ENCODE measurements around the gene MYLK.
"Not testable (repeated sequence)": the region's sequence is repeated elsewhere in the genome, so short reads cannot be mapped to it uniquely, and the experiment has no call there.

Gene MYLK

DNA sequence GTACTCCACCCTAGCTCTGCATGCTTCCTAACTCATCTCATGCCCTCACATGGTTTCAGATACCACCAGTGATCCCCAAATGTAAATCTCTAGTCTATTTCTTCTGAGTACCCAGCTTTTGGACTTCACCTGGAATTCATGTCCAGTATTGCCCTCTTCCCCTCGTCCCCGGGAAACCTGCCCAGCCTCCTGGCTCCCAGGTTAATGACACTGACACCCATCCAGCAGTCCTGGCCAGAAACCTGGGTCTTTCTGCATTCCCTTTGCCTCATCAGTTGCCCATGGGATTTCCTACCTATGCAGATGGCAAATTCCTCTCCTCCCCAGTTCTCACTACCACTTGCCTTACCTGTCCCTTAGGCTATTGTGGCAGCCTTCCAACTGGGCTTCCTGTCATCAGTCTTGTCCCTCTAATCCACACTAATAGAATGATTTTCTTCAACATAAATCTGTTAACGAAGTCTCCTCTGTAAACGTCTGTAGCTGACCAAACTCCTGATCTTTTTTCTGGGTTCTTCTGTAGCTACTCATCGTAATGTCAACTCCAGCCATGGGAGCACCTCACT lies 15.3 kb upstream of the MYLK start:
- H3K9ac ChIP-seq (ENCODE audit: low read depth, low read length) = no peak overlapping the region
- H3K27ac ChIP-seq (ENCODE audit: low read length) = no peak overlapping the region
- H3K9me3 ChIP-seq (ENCODE audit: insufficient read depth, low read depth, low read length) = no peaks in the 10 kb centered on the region
- no peaks in the 10 kb centered on the region for H3K4me1 ChIP-seq (ENCODE audit: insufficient read depth, low read length)
- no peaks in the 10 kb centered on the region for H3K27me3 ChIP-seq (ENCODE audit: insufficient read depth, low read length)
- H3K36me3 ChIP-seq (ENCODE audit: insufficient read depth, low read depth, low read length) = no peaks in the 10 kb centered on the region
- H3K4me3 ChIP-seq (ENCODE audit: low read length) = no peak overlapping the region

- H3K27ac ChIP-seq (ENCODE audit: low read length) = no peak overlapping the region
- no peak overlapping the region for H3K4me3 ChIP-seq (ENCODE audit: low read length)
- no peaks in the 10 kb centered on the region for H3K27me3 ChIP-seq (ENCODE audit: insufficient read depth, low read length)
- H3K9ac ChIP-seq (ENCODE audit: low read depth, low read length) = no peak overlapping the region
- H3K4me1 ChIP-seq (ENCODE audit: insufficient read depth, low read length) = no peaks in the 10 kb centered on the region
- no peaks in the 10 kb centered on the region for H3K36me3 ChIP-seq (ENCODE audit: insufficient read depth, low read depth, low read length)
- peaks cover 25% of the 10 kb centered on the region for H3K9me3 ChIP-seq (ENCODE audit: insufficient read depth, low read depth, low read length)
These were observed 8.9 kb upstream of the MYLK start for GRCh38 chr3:123893012-123893411.

DNA sequence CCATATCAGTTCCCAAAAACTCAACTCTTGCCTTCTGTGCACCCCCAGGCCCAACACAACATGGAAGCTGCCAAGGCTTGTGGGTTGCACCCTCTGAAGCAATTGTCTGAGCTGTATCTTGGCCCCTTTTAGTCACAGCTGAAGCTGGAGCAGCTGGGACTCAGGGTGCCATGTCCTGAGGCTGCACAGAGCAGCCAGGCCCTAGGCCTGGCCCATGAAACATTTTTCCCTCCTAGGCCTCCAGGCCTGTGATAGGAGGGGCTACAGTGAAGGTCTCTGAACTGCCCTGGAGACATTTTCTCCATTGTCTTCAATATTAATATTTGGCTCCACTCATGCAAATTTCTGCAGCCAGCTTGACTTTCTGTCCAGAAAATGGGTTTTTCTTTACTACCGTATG lies 8.1 kb upstream of the MYLK start:
- H3K4me1 ChIP-seq (ENCODE audit: insufficient read depth, low read length) = no peaks in the 10 kb centered on the region
- H3K4me3 ChIP-seq (ENCODE audit: low read length) = no peak overlapping the region

DNA sequence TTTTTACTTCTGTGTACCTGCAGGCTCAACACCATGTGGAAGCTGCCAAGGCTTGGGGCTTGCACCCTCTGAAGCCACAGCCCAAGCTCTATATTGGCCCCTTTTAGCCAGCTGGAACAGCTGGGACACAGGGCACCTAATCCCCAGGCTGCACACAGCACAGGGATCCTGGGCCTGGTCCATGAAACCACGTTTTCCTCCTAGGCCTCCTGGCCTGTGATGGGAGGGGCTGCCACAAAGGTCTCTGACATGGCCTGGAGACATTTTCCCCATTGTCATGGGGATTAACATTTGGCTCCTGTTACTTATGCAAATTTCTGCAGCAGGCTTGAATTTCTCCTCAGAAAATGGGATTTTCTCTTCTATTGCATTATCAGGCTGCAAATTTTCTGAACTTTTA lies 6.9 kb upstream of the MYLK start:
- H3K36me3 ChIP-seq (ENCODE audit: insufficient read depth, low read depth, low read length); H3K9ac ChIP-seq (ENCODE audit: low read depth, low read length); H3K4me3 ChIP-seq (ENCODE audit: low read length); H3K27me3 ChIP-seq (ENCODE audit: insufficient read depth, low read length); H3K27ac ChIP-seq (ENCODE audit: low read length); H3K4me1 ChIP-seq (ENCODE audit: insufficient read depth, low read length): not testable (repeated sequence)
- H3K9me3 ChIP-seq (ENCODE audit: insufficient read depth, low read depth, low read length) = peaks cover 25% of the 10 kb centered on the region

More for the DNA sequence above, 8.1 kb upstream of the MYLK start:
- Histone ChIP-seq H3K27ac (ENCODE audit: low read length) (no peak overlapping the region), H3K9ac (ENCODE audit: low read depth, low read length) (no peak overlapping the region), H3K36me3 (ENCODE audit: insufficient read depth, low read depth, low read length) (no peaks in the 10 kb centered on the region), H3K27me3 (ENCODE audit: insufficient read depth, low read length) (no peaks in the 10 kb centered on the region), H3K9me3 (ENCODE audit: insufficient read depth, low read depth, low read length) (peaks cover 25% of the 10 kb centered on the region)

GRCh38 chr3:123890162-123890561 lies 6.0 kb upstream of the MYLK start:
- peaks cover 25% of the 10 kb centered on the region for H3K9me3 ChIP-seq (ENCODE audit: insufficient read depth, low read depth, low read length)
- not testable (repeated sequence) for H3K4me3 ChIP-seq (ENCODE audit: low read length); H3K27me3 ChIP-seq (ENCODE audit: insufficient read depth, low read length); H3K27ac ChIP-seq (ENCODE audit: low read length); H3K36me3 ChIP-seq (ENCODE audit: insufficient read depth, low read depth, low read length); H3K9ac ChIP-seq (ENCODE audit: low read depth, low read length); H3K4me1 ChIP-seq (ENCODE audit: insufficient read depth, low read length)

GRCh38 chr3:123884993-123885392 lies 861 bp upstream of the MYLK start:
- peak overlapping the region; percentile 71; the same call in 1 of the 2 replicates for H3K4me3 ChIP-seq (ENCODE audit: low read length)
- no peak overlapping the region for H3K9ac ChIP-seq (ENCODE audit: low read depth, low read length)
- H3K36me3 ChIP-seq (ENCODE audit: insufficient read depth, low read depth, low read length) = no peaks in the 10 kb centered on the region
- no peaks in the 10 kb centered on the region for H3K9me3 ChIP-seq (ENCODE audit: insufficient read depth, low read depth, low read length)
- peaks cover 20% of the 10 kb centered on the region for H3K27me3 ChIP-seq (ENCODE audit: insufficient read depth, low read length)
- peaks cover 10% of the 10 kb centered on the region; the same call in 1 of the 2 replicates for H3K4me1 ChIP-seq (ENCODE audit: insufficient read depth, low read length)
- H3K27ac ChIP-seq (ENCODE audit: low read length) = no peak overlapping the region

DNA sequence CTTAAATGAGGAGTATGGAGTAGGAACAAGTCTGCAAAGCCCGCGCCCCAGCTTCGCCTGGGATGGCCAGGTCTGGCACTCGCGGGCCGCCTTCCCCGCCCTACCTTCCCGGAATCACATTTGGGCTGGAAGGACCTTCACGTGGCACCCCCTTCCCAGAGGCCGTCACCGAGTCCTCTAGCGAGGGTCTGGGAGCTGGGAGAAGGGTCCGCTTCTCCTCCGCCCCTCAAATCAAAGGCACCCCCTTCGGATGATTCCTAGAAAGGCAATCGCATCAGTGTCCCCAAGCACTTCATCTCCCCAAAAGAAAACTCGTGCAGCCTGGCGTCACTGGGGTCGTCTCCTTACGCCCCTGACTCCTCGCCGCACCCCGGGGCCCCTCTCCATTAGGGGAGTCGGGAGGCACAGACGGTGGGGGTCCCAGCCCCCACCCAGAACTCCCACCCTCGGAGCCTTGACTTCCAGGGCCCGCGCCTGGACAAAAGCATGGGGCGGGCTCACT lies 380 bp downstream of the MYLK start:
- no peaks in the 10 kb centered on the region for H3K36me3 ChIP-seq (ENCODE audit: insufficient read depth, low read depth, low read length)
- H3K27me3 ChIP-seq (ENCODE audit: insufficient read depth, low read length) = peaks cover 20% of the 10 kb centered on the region
- H3K9me3 ChIP-seq (ENCODE audit: insufficient read depth, low read depth, low read length) = no peaks in the 10 kb centered on the region
- H3K4me3 ChIP-seq (ENCODE audit: low read length) = peak overlapping the region; percentile 67
- H3K4me1 ChIP-seq (ENCODE audit: insufficient read depth, low read length) = peaks cover 10% of the 10 kb centered on the region; the same call in 1 of the 2 replicates
- no peak overlapping the region for H3K27ac ChIP-seq (ENCODE audit: low read length)
- peak overlapping the region; percentile 65; the same call in 1 of the 2 replicates for H3K9ac ChIP-seq (ENCODE audit: low read depth, low read length)

GRCh38 chr3:123883111-123883510 lies 1.0 kb downstream of the MYLK start:
- peak overlapping the region; percentile 65; the same call in 1 of the 2 replicates for H3K9ac ChIP-seq (ENCODE audit: low read depth, low read length)
- H3K27me3 ChIP-seq (ENCODE audit: insufficient read depth, low read length) = peaks cover 20% of the 10 kb centered on the region
- H3K4me3 ChIP-seq (ENCODE audit: low read length) = peak overlapping the region; percentile 67
- peaks cover 10% of the 10 kb centered on the region; the same call in 1 of the 2 replicates for H3K4me1 ChIP-seq (ENCODE audit: insufficient read depth, low read length)
- no peaks in the 10 kb centered on the region for H3K36me3 ChIP-seq (ENCODE audit: insufficient read depth, low read depth, low read length)
- H3K27ac ChIP-seq (ENCODE audit: low read length) = no peak overlapping the region
- H3K9me3 ChIP-seq (ENCODE audit: insufficient read depth, low read depth, low read length) = no peaks in the 10 kb centered on the region

- Histone ChIP-seq H3K9me3 (ENCODE audit: insufficient read depth, low read depth, low read length) (no peaks in the 10 kb centered on the region), H3K4me1 (ENCODE audit: insufficient read depth, low read length) (peaks cover 10% of the 10 kb centered on the region; the same call in 1 of the 2 replicates), H3K27ac (ENCODE audit: low read length) (no peak overlapping the region), H3K4me3 (ENCODE audit: low read length) (no peak overlapping the region), H3K9ac (ENCODE audit: low read depth, low read length) (no peak overlapping the region), H3K27me3 (ENCODE audit: insufficient read depth, low read length) (peaks cover 20% of the 10 kb centered on the region), H3K36me3 (ENCODE audit: insufficient read depth, low read depth, low read length) (no peaks in the 10 kb centered on the region)
These were observed 2.4 kb downstream of the MYLK start for GRCh38 chr3:123881771-123882170.

DNA sequence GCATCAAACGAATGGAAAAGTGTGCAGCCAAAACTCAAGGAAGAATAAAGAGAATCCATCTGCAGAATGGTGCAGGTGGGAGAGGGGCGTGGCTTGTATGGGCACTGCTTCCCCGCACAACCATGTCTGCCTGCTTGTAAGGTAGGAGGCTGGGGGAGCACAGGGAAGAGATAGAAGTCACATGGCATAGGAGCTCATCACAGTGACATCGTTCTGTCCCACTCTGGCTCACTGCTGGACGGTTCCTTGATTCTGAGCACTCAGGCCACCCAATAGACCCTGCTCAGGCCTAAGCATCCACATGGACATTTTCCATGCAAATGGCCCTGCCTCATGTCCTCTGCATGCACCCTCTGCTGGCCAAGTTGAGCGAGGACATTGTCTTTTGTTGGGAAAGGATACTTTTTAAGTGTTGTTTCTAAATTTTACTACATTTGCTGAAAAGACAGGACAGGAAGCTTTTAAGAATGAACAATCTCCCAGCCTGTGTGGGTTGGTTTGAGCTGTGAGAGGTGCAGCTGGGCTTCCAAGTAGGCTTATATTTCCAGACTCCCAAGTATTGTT lies 3.1 kb downstream of the MYLK start:
- H3K4me1 ChIP-seq (ENCODE audit: insufficient read depth, low read length) = peaks cover 10% of the 10 kb centered on the region; the same call in 1 of the 2 replicates
- H3K36me3 ChIP-seq (ENCODE audit: insufficient read depth, low read depth, low read length) = no peaks in the 10 kb centered on the region
- H3K4me3 ChIP-seq (ENCODE audit: low read length) = no peak overlapping the region
- no peak overlapping the region for H3K9ac ChIP-seq (ENCODE audit: low read depth, low read length)
- no peak overlapping the region for H3K27ac ChIP-seq (ENCODE audit: low read length)
- no peaks in the 10 kb centered on the region for H3K9me3 ChIP-seq (ENCODE audit: insufficient read depth, low read depth, low read length)
- peaks cover 20% of the 10 kb centered on the region for H3K27me3 ChIP-seq (ENCODE audit: insufficient read depth, low read length)

DNA sequence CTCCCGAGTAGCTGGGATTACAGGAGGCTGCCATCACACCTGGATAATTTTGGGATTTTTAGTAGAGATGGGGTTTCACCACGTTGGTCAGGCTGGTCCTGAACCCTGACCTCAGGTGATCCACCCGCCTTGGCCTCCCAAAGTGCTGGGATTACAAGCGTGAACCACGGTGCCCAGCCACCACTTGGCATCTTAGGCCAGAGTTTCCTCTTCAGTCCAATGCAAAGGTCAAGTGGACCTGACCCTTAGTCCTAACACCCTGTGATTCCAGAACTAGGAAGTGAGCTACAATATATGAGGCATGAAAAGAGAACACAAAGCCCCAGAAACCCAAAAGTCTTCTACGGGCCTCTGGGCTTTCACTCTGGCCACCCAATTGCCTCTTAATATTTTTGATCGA lies 5.3 kb downstream of the MYLK start:
- Histone ChIP-seq H3K27ac (ENCODE audit: low read length) (no peak overlapping the region), H3K4me1 (ENCODE audit: insufficient read depth, low read length) (peaks cover 6% of the 10 kb centered on the region; the same call in 1 of the 2 replicates)

DNA sequence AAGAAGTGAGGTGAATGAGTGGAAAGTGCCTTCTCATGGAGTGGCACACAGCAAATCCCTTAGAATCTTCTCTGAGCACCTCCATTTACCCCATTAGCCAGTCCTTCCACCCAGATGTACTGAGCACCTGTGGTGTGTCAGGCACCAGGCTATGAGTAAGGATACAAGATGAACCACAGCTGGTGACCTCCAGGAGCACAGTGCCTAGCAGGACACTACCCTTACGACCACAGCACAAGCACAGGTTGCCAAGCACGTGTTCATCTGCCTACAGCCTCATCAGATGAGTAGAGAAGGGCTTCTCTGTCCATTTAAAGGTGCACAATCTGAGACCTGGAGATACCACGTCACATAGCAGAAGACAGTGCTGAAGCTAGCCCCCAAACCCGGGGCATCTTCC lies 6.2 kb downstream of the MYLK start:
- H3K9me3 ChIP-seq (ENCODE audit: insufficient read depth, low read depth, low read length) = no peaks in the 10 kb centered on the region
- no peak overlapping the region for H3K27ac ChIP-seq (ENCODE audit: low read length)
- peaks cover 5% of the 10 kb centered on the region for H3K27me3 ChIP-seq (ENCODE audit: insufficient read depth, low read length)
- no peak overlapping the region for H3K4me3 ChIP-seq (ENCODE audit: low read length)
- H3K36me3 ChIP-seq (ENCODE audit: insufficient read depth, low read depth, low read length) = no peaks in the 10 kb centered on the region
- H3K4me1 ChIP-seq (ENCODE audit: insufficient read depth, low read length) = peaks cover 4% of the 10 kb centered on the region; the same call in 1 of the 2 replicates
- H3K9ac ChIP-seq (ENCODE audit: low read depth, low read length) = no peak overlapping the region

More for the DNA sequence above, 5.3 kb downstream of the MYLK start:
- Histone ChIP-seq H3K9me3 (ENCODE audit: insufficient read depth, low read depth, low read length) (no peaks in the 10 kb centered on the region), H3K4me3 (ENCODE audit: low read length) (no peak overlapping the region), H3K27me3 (ENCODE audit: insufficient read depth, low read length) (peaks cover 13% of the 10 kb centered on the region), H3K36me3 (ENCODE audit: insufficient read depth, low read depth, low read length) (no peaks in the 10 kb centered on the region), H3K9ac (ENCODE audit: low read depth, low read length) (no peak overlapping the region)

Data from iPS-20b (cell line).